Right lobe of liver (tissue), 4 donors: ENCODE data around the gene TMPRSS5.

Source experiments
- CTCF ChIP-seq, 4 donors: fragments of 200-600 bp in 3 of 4; fragments of 450-650 bp in 1 of 4; IDR thresholded peaks; one replicate each; pipeline versions ENCODE4 v1.5.1 to v1.8.0; 2016 to 2022; ENCODE audit warnings: antibody characterized with exemption in 4 of 4, mild to moderate bottlenecking in 2 of 4
- POLR2A ChIP-seq: fragments of 450-650 bp; IDR thresholded peaks from one replicate; pipeline ENCODE4 v1.6.1; 2017; ENCODE audit warnings: antibody characterized with exemption, mild to moderate bottlenecking
- donor health status: DM: no; HTN: no; CAD: no.
- donor health status: DM: no; HTN: no; CAD: no.
- donor health status: DM: no; HTN: yes; CAD: no.

- TF ChIP-seq POLR2A (no peak), CTCF (IDR thresholded peaks at IDR 0.05) (no peak)
Measured at GRCh38 chr11:113732092-113732491, 26.0 kb upstream of the TMPRSS5 start.
